Activated CD8-positive, alpha-beta memory T cell treated with anti-CD3 and anti-CD28 coated beads, Interleukin-2, amount 50 U/mL, for 24 hours (primary cell): ENCODE data around the gene CNGA3.

ENCODE experiments used
- DNase-seq: peaks from one replicate; pipeline ENCODE4 v3.0.0-alpha.2; 2020; ENCODE audit errors: extremely low read depth

The CNGA3 gene

DNA sequence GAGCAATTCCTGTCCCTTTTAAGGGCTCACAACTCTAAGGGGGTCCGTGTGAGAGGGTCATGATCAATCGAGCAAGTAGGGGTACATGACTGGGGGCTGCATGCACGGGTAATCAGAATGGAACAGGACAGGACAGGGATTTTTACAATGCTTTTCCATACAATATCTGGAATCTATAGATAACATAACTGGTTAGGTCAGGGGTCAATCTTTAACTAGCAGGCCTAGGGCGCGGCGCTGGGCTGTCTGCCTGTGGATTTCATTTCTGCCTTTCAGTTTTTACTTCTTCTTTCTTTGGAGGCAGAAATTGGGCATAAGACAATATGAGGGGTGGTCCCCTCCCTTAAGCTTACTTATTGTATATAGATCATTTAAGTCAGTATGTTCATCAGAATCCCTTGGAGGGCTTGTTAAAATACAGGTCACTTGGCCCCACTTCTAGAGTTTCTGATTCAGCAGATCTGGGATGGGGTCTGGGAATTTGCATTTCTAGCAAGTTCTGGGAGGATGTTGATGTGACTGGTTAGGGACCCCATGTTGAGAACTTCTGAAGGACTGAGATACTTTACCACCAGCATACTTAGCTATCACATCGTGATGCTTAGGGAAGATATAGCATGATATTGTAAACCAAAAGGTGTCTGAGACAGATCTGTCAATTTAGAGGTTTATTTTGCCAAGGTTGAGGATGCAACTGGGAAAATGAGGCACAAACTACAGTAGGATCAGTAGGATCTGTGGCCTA is 95.6 kb downstream of the CNGA3 start:
- no peak for DNase-seq

DNA sequence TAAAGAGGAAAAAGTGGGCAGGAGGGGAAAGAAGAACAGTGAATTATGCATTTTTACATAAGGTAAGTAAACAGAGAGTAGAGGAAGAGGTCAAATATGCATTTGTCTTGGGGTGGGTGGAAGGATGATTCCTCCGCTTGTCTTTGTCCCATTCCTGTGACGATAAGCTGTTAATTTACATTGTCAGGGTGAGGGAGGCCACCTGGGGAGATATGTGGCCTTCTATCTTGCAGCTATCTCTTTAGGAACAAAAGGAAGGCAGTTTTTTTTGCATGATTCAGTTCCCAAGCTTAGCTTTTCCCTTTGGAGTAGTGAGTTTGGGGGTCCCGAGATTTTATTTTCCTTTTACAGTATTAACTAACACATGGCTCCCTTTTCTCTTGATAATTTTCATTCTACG is 96.2 kb downstream of the CNGA3 start:
- no peak for DNase-seq

DNA sequence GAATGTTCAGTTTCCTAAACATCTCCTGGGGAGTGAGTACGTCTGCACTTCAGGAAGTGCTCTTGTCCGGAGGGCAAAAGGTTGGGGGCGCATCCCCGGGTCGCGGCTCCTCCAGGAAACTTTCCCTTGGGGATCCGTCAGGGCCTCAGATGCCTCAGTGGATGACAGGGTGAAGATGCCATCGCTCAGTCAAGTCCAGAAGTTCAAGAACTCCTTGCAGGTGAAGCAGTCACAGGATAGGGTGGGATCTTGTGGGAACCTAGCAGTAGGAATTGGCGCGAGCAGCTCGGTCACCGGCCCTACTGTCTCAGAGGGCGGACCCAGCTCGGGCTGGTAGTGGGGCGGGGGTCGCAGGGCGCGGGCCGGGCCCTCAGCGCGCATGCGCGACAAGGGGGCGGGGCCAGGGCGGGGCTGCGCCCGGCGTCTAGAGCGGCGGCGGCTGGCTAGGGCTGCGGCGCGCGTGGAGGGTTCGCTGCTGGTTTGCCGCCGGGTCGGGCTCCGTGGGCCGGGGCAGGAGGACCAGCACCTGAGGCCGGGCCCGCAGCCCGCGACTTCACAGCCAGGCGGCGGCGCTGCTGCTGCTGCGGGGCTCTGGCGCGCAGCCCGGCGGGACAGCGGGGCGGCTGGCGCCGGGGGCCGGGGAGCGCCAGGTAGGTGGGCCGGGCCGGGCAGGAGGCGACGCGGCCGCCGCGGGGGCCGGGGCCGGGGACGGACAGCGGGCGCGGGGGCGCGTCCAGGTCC is 98.3 kb downstream of the CNGA3 start, which contains the start of gene INPP4A:
INPP4A (plus strand) TSS at position 423 of the 741 bp plus-strand sequence. CDS start 75,191 bp downstream, outside the sequence.
- no peak for DNase-seq

DNA sequence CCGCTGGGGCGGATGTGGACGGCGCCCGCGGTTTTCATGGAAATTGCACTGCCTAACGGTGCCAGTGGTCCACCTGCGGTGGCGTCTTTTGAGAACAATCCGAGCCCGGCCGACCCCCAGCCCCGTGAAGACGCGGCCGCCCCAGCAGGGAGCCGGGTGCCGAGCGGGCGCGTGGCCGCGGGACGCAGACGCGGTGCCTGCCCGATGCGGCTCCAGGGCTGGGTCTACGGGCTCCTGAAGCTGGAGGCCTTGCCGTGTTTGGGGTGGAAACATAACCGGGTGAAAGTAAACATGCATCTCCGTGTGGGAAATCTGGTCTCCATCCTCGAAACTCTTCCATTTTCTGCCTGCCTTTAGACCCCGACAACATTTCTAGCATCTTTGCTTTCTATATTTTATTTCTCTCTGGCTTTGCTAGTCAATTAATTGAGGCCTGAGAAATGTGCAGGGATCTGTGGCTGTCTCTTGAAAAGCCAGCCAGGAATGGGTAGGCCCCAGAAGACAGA is 99.0 kb downstream of the CNGA3 start:
- no peak for DNase-seq

DNA sequence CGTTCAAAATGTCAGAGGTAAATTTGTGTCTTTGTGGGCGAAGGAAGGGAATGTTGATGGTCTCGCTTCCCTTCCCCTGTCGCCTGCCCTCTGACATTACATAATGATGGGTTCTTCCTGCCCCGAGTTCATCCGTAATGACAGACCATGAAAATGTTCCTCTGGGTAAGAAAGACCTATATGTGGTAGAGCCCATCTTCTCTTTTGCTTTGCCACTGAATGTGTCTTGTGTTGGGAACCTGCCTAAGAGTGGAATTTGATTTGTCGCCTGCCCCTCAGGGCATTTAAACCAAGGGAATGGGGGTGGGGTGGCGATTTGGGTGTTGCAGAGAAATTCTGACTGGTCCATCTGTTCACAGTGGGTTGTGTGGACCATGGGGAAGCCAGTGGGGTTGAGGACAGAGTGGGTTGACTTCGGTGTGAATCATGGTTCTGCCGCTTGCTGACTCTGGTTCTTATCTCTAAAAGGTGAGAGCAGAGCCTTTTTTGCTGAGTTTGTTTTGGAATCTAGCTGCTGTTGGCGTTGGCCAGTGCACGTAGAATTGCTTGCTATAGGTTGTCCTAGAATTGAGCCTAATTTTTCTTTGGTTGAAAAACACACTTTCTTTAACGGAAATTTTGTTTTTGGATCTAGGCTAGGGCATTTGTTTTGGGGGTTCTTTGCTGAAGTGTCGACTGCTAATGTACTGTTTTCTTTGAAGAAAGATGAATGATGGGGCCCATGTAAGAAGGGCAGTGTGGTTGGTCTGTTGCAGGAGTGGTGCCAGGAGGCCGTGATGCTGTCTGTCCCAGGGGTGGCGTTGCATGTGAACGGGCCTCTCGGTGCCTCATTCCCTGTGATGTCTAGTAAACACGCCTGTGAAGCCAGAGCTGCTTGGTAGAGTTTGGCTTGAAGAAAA is 99.7 kb downstream of the CNGA3 start:
- no peak for DNase-seq

DNA sequence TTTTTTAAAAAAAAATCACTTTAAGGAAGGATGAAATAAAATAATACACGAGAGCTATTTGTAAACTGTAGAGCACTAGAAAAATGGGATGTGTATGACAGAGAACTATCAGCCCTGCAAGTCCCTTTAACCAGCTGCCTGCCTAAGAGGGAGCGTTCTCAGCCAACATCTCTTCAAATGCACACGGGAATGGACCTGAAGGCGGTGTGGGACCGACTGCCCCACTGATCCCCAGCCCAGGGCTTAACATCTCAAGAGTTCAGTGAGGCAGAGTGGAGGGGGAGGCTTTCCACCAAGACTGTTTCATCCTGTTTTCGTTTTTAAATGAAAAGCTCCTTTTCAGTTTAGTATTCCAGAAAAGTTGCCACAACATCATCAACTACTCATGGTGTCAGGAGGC is 100.6 kb downstream of the CNGA3 start:
- DNase-seq: no peak
